Left lung (tissue), 10 donors: Measurements from ENCODE around the gene ZNF785. TPM values are rescaled to one million over a fixed set of nuclear protein-coding genes. Genes with fewer than 3 reads are reported as not detected.

Experiments used
- ATAC-seq: fragments of 200-7000 bp; cut with Tn5 transposase; one replicate; pipeline ENCODE4 v1.9.1; 2020; ENCODE audit warnings: moderate library complexity
- DNase-seq, 4 donors: peaks; one replicate each; pipeline ENCODE4 v3.0.0-alpha.2; 2013 to 2020
- H3K27ac ChIP-seq, 2 donors: fragments of 200-600 bp; sonication (generic) in 1 of 2; one replicate each; pipeline versions ENCODE4 v1.5.0 to v1.8.0; 2020 to 2021
- H3K27me3 ChIP-seq, 2 donors: fragments of 200-600 bp; sonication (generic) in 1 of 2; one replicate each; pipeline versions ENCODE4 v1.5.0 to v1.8.0; 2020 to 2021
- H3K36me3 ChIP-seq, 2 donors: fragments of 200-600 bp; sonication (generic) in 1 of 2; one replicate each; pipeline versions ENCODE4 v1.5.0 to v1.8.0; 2020 to 2021
- H3K4me1 ChIP-seq, 2 donors: fragments of 200-600 bp; one replicate each; pipeline ENCODE4 v1.8.0; 2021
- H3K4me3 ChIP-seq, 2 donors: fragments of 200-600 bp; sonication (generic) in 1 of 2; one replicate each; pipeline versions ENCODE4 v1.5.0 to v1.8.0; 2020 to 2021; ENCODE audit warnings: mild to moderate bottlenecking in 1 of 2
- H3K9me3 ChIP-seq, 2 donors: fragments of 200-600 bp; sonication (generic) in 1 of 2; one replicate each; pipeline versions ENCODE4 v1.5.0 to v1.8.0; 2020 to 2021
- CTCF ChIP-seq, 2 donors: fragments of 200-600 bp; sonication (generic) in 1 of 2; IDR thresholded peaks; one replicate each; pipeline versions ENCODE4 v1.5.0 to v1.8.0; 2021; ENCODE audit warnings: antibody characterized with exemption in 2 of 2
- intact Hi-C, 2 donors: fragments of 100-400 bp; cut with DNase I; formaldehyde crosslinking; loops; one replicate each; pipeline versions ENCODE4 v1.11.2 to v1.14.2; 2022
- polyA plus RNA-seq, 6 donors: library from polyadenylated mRNA; unstranded; fragments of 120-200 nt; gene quantifications; one replicate each; pipeline ENCODE4 v1.2.1, GENCODE V29; 2013; ENCODE audit not compliant: insufficient read length in 6 of 6
- total RNA-seq, 2 donors: library from RNA; stranded (reverse); fragmentation: NEBNext Ultra II Directional; extraction: Animal tissue kit (Norgen Biotek cat#: 25700); gene quantifications; one replicate each; pipeline ENCODE4 v1.2.1, GENCODE V29; 2021
- donor health status: DM: no; HTN: yes; CAD: no.
- donor health status: DM: no; HTN: no; CAD: no.

The ZNF785 gene
- total and polyA plus RNA-seq, 8 donors: 12.9 to 33.0 (median 28.7) TPM

- H3K9me3 ChIP-seq: no peaks in the 10 kb centered on the region
- ATAC-seq (peak; percentile 2), DNase-seq (no peak)
- intact Hi-C loops: no loop called here
- peaks cover 7 to 50% of the 10 kb centered on the region in 2 donors for H3K4me1 ChIP-seq
- no peaks in the 10 kb centered on the region for H3K27me3 ChIP-seq
- peak overlapping the region; percentile 62 to 65 for H3K4me3 ChIP-seq
- no peak for TF ChIP-seq CTCF (IDR thresholded peaks at IDR 0.05)
- peaks cover 0 to 26% of the 10 kb centered on the region in 2 donors for H3K36me3 ChIP-seq
- peak overlapping the region; percentile 91 to 94 for H3K27ac ChIP-seq
Measured at GRCh38 chr16:30533748-30534367, 51.6 kb downstream of the ZNF785 start.

- Histone ChIP-seq H3K4me3 (peak overlapping the region in 1 of 2 donors; percentile 62), H3K9me3 (no peaks in the 10 kb centered on the region), H3K4me1 (peaks cover 8 to 57% of the 10 kb centered on the region in 2 donors), H3K27ac (peak overlapping the region; percentile 91 to 94), H3K27me3 (no peaks in the 10 kb centered on the region), H3K36me3 (peaks cover 0 to 26% of the 10 kb centered on the region in 2 donors)
- TF ChIP-seq CTCF (IDR thresholded peaks at IDR 0.05): no peak
- ATAC-seq (no peak), DNase-seq (peak in 1 of 4 donors; percentile 54)
- intact Hi-C loops: no loop called here
Measured at GRCh38 chr16:30533146-30533522, 52.4 kb downstream of the ZNF785 start.

GRCh38 chr16:30532285-30533145 is 53.0 kb downstream of the ZNF785 start:
- intact Hi-C loops: no loop called here
- no peak for ATAC-seq
- DNase-seq: peak in 1 of 4 donors; percentile 80
- H3K4me1 ChIP-seq: peaks cover 14 to 63% of the 10 kb centered on the region in 2 donors
- no peak overlapping the region for H3K27ac ChIP-seq
- H3K9me3 ChIP-seq: no peaks in the 10 kb centered on the region
- no peaks in the 10 kb centered on the region for H3K27me3 ChIP-seq
- TF ChIP-seq CTCF (IDR thresholded peaks at IDR 0.05): no peak
- no peak overlapping the region for H3K4me3 ChIP-seq
- H3K36me3 ChIP-seq: peaks cover 0 to 26% of the 10 kb centered on the region in 2 donors

Other genes starting within 250 kb of the ZNF785 start
- gene CD2BP2, start 230.4 kb downstream of the ZNF785 start, total RNA-seq: 10 to 100 TPM; 53.2 to 57.6 TPM
- gene CD2BP2, start 230.4 kb downstream of the ZNF785 start, polyA plus RNA-seq: 10 to 100 TPM; 42.9 to 59.1 (median 51.3) TPM
- gene TBC1D10B, start 215.2 kb downstream of the ZNF785 start, total RNA-seq: 10 to 100 TPM; 32.7 to 43.7 TPM
- 10 to 100 TPM; 29.5 to 39.3 (median 34.4) TPM for gene TBC1D10B, start 215.2 kb downstream of the ZNF785 start, polyA plus RNA-seq
- gene MYL11, start 210.9 kb downstream of the ZNF785 start, total RNA-seq: 1 to 10 TPM in 1 of 2 donors, not detected in 1; 1.6 TPM
- gene MYL11, start 210.9 kb downstream of the ZNF785 start, polyA plus RNA-seq: under 1 TPM in 4 of 6 donors, not detected in 2; 0.27 to 0.87 (median 0.62) TPM
- 1 to 10 TPM; 2.9 to 6.3 TPM for gene SEPTIN1, start 203.1 kb downstream of the ZNF785 start, total RNA-seq
- 1 to 10 TPM; 2.5 to 3.6 (median 3.1) TPM for gene SEPTIN1, start 203.1 kb downstream of the ZNF785 start, polyA plus RNA-seq
- 1 to 10 TPM; 7.0 TPM for gene ZNF48, start 190.3 kb downstream of the ZNF785 start, total RNA-seq
- 10 to 100 TPM in 2 of 6 donors, 1 to 10 TPM in 4; 6.8 to 11.7 (median 9.0) TPM for gene ZNF48, start 190.3 kb downstream of the ZNF785 start, polyA plus RNA-seq
- gene ZNF771, start 178.1 kb downstream of the ZNF785 start, total RNA-seq: 1 to 10 TPM; 6.0 to 8.5 TPM
- 1 to 10 TPM; 4.0 to 6.4 (median 5.5) TPM for gene ZNF771, start 178.1 kb downstream of the ZNF785 start, polyA plus RNA-seq
- 10 to 100 TPM; 26.2 to 37.4 TPM for gene DCTPP1, start 155.7 kb downstream of the ZNF785 start, total RNA-seq
- 10 to 100 TPM; 35.5 to 49.3 (median 38.0) TPM for gene DCTPP1, start 155.7 kb downstream of the ZNF785 start, polyA plus RNA-seq
- gene SEPHS2, start 139.8 kb downstream of the ZNF785 start, total RNA-seq: 10 to 100 TPM; 50.3 to 64.0 TPM
- gene SEPHS2, start 139.8 kb downstream of the ZNF785 start, polyA plus RNA-seq: 10 to 100 TPM; 28.4 to 36.6 (median 31.9) TPM
- gene ITGAL, start 113.0 kb downstream of the ZNF785 start, total RNA-seq: 10 to 100 TPM; 19.9 to 60.2 TPM
- gene ITGAL, start 113.0 kb downstream of the ZNF785 start, polyA plus RNA-seq: 1 to 10 TPM; 2.9 to 6.0 (median 5.3) TPM
- 10 to 100 TPM; 26.1 to 26.4 TPM for gene ZNF768, start 59.1 kb downstream of the ZNF785 start, total RNA-seq
- gene ZNF768, start 59.1 kb downstream of the ZNF785 start, polyA plus RNA-seq: 10 to 100 TPM; 31.6 to 42.2 (median 35.0) TPM
- gene ZNF747, start 50.8 kb downstream of the ZNF785 start, total RNA-seq: 10 to 100 TPM in 1 of 2 donors, 1 to 10 TPM in 1; 6.6 to 11.8 TPM
- 1 to 10 TPM; 8.0 to 9.9 (median 9.0) TPM for gene ZNF747, start 50.8 kb downstream of the ZNF785 start, polyA plus RNA-seq
- 1 to 10 TPM; 7.4 to 9.0 TPM for gene ZNF764, start 27.3 kb downstream of the ZNF785 start, total RNA-seq
- gene ZNF764, start 27.3 kb downstream of the ZNF785 start, polyA plus RNA-seq: 10 to 100 TPM; 11.2 to 15.8 (median 12.4) TPM
- 10 to 100 TPM; 11.8 to 12.3 TPM for gene ZNF688, start 14.0 kb downstream of the ZNF785 start, total RNA-seq
- 10 to 100 TPM in 4 of 6 donors, 1 to 10 TPM in 2; 8.9 to 16.4 (median 13.0) TPM for gene ZNF688, start 14.0 kb downstream of the ZNF785 start, polyA plus RNA-seq
- gene ZNF689, start 24.7 kb upstream of the ZNF785 start, total RNA-seq: 1 to 10 TPM; 5.4 to 7.1 TPM
- gene ZNF689, start 24.7 kb upstream of the ZNF785 start, polyA plus RNA-seq: 1 to 10 TPM; 7.3 to 9.9 (median 8.6) TPM
- 10 to 100 TPM; 46.1 to 58.8 TPM for gene PRR14, start 65.3 kb upstream of the ZNF785 start, total RNA-seq
- 10 to 100 TPM; 39.2 to 50.3 (median 44.1) TPM for gene PRR14, start 65.3 kb upstream of the ZNF785 start, polyA plus RNA-seq
- gene FBRS, start 72.7 kb upstream of the ZNF785 start, total RNA-seq: 10 to 100 TPM; 52.1 to 62.3 TPM
- gene FBRS, start 72.7 kb upstream of the ZNF785 start, polyA plus RNA-seq: 10 to 100 TPM; 54.1 to 80.8 (median 64.0) TPM
- gene SRCAP, start 113.5 kb upstream of the ZNF785 start, total RNA-seq: 10 to 100 TPM; 57.1 to 67.4 TPM
- 10 to 100 TPM; 30.7 to 48.5 (median 39.0) TPM for gene SRCAP, start 113.5 kb upstream of the ZNF785 start, polyA plus RNA-seq
- 10 to 100 TPM; 28.8 to 31.2 TPM for gene PHKG2, start 162.7 kb upstream of the ZNF785 start, total RNA-seq
- gene PHKG2, start 162.7 kb upstream of the ZNF785 start, polyA plus RNA-seq: 10 to 100 TPM; 24.5 to 35.8 (median 29.3) TPM
- 10 to 100 TPM in 1 of 2 donors, 1 to 10 TPM in 1; 6.6 to 10.9 TPM for gene CFAP119, start 176.4 kb upstream of the ZNF785 start, total RNA-seq
- gene CFAP119, start 176.4 kb upstream of the ZNF785 start, polyA plus RNA-seq: 1 to 10 TPM; 5.1 to 7.6 (median 6.8) TPM
- gene RNF40, start 176.6 kb upstream of the ZNF785 start, total RNA-seq: 10 to 100 TPM; 93.4 to 98.7 TPM
- 100 to 1,000 TPM in 3 of 6 donors, 10 to 100 TPM in 3; 87.8 to 116 (median 100) TPM for gene RNF40, start 176.6 kb upstream of the ZNF785 start, polyA plus RNA-seq
- 10 to 100 TPM; 12.3 to 13.1 TPM for gene ZNF629, start 201.5 kb upstream of the ZNF785 start, total RNA-seq
- 10 to 100 TPM; 17.8 to 22.8 (median 20.9) TPM for gene ZNF629, start 201.5 kb upstream of the ZNF785 start, polyA plus RNA-seq